HG03159 (cell line): ENCODE data around the gene PHOSPHO1.

Source experiments
- ATAC-seq: cut with Tn5 transposase; IDR thresholded peaks from one replicate; pipeline ENCODE4 v1.9.1; 2021; ENCODE audit warnings: mild to moderate bottlenecking, moderate library complexity; ENCODE audit not compliant: unreplicated experiment

PHOSPHO1 gene

DNA sequence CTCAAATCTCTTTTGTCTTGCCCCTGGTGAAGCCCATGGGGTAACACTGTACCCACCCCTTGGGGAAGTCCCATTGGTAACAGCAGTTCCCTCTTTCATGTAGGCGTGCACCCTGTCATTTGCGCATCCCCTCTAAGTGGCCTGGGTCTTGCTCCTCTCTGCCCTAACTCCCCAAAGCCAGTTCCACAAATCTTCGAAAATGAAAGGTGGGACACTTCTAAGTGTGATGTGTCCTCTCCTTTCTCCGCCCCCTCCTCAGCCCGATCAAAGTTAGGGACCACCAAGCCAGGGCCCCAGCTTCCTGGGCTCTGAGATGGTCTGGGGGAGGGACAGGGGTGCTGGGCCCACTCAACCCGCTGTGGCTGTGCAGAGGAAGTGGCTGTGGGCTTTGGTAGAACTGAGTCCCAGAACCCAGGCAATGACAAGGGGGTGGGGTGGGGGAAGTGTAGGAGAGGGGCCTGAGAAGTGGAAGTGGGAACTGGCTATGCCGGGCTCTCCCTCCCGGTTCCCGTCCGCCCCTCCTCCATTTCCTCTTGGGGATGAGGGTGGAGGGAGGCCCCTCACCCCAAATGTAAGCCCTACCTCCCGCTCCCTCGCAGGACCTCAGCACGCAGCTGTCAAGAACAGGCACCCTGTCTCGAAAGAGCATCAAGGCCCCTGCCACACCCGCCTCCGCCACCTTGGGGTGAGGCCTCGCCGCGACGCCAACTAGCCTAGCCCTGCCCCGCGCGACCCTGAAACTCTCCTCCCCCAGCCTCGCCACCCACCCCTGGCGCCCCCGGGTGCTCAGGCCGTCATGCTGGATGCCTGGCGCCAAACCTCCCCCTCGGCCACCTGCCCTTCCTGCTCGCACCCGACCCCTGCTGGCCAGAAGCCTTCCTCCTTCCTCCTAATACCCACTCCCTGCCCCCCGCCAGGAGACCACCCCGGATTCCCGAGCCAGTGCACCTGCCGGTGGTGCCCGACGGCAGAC is 11.4 kb downstream of the PHOSPHO1 start:
- ATAC-seq: no peak

DNA sequence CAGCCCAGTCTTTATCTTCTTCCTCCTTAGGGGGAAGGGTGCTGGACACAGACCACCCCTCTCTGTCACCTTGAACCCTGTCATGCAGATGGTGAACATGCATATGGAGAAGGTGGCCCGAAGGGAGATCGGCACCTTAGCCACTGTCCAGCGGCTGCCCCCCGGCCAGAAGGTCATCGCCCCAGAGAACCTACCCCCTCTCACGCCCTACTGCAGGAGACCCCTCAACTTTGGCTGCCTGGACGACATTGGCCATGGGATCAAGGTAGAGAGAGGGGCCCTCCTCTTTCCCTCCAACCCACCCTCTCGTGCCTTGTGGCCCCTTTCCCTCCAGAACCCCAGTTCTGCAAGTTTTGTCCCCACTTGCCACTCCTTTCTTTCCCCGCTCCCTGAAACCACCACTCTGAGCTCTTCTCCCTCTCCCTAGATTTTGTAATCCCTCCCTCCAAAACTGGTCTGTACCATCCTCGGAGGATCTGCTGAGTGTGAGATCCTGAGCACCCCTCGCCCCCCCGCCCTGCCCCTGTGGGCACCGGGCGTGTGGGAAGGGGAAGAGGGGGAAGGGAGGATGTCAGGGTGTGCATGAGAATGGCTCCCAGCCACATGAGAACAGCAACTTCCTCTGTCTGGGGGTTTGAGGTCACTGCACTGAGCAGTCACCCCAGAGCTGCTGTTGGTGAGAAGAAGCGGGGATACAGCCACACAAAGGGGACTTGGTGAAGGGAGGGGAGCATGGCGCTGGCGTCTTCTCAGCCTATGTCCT is 12.8 kb downstream of the PHOSPHO1 start:
- no peak for ATAC-seq

DNA sequence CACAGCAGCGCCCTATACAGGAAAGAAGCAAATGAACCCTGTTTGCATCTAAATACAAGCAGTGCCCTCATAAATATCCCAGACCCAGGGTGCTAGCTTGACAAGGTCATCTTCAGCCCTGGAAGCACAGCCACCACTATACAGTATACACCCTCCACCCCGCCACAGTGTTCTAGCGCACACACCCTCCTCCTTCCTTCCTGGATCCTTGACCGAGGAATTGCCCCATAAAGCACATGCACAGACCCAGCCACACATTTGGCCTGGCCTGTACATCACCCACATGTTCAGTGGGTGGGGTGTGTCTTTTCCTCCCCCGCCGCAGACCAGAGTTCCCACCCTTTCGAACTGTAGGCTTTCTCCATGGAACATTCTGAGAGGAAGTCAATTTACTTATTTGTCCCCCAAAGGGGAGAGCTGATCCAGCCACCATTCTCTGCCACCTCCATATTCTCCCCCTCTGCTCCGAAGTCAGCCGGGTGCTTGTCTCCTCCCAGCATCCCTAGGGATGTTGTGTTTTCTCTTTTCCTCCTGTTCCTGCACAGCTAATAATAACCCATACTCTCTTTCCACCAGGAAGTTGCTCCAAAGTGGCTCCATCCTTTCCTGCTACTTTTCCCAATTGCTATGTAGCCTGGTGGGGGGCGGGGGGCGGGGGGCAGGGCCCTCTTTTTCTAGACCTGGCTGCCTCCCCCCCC is 13.5 kb downstream of the PHOSPHO1 start:
- no peak for ATAC-seq

DNA sequence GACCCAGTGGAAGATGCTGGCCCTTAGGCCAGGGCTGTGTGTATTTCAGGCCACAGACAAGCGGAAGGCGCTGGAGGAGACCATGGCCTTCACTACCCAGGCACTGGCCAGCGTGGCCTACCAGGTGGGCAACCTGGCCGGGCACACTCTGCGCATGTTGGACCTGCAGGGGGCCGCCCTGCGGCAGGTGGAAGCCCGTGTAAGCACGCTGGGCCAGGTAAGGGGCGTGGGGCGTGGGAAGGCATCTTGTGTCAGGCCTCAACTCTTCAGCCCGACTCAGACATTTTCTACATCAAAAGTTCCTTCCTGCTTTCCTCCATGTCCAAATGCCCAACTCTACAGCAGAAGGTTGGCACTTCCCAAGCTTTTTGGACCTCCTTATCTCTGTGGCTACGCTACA is 14.1 kb downstream of the PHOSPHO1 start:
- ATAC-seq: no peak

DNA sequence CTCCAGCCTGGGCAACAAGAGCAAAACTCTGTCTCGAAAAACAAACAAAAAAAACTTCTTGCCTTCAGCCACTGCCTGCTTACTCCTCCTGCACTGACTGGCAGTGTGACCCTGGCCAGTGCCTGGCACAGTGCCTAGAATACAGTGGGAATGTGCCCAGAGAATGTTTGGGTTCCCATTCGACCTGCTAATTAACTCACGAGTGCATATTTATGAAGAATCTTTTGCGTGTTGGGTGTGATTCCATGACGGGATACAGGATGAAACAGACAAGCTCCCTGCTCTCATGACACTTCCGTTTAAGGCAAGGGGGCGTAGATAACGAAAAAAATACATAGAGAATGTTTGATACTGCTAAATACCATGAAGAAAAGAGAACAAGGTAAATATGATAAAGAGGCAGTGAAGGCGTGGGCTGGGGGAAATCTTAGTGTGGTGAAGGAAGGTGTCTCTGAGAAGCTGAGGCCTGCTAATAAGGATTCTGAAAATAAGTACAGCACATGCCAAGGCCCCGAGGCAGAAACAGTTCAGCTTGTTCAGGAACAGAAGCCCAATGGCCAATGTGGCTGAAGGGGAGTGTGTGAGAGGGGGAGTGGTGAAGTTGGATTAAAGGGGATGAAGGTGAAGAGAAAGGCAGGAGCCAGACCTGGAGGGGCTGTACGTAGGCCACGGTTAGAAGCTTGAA is 15.8 kb downstream of the PHOSPHO1 start:
- no peak for ATAC-seq

DNA sequence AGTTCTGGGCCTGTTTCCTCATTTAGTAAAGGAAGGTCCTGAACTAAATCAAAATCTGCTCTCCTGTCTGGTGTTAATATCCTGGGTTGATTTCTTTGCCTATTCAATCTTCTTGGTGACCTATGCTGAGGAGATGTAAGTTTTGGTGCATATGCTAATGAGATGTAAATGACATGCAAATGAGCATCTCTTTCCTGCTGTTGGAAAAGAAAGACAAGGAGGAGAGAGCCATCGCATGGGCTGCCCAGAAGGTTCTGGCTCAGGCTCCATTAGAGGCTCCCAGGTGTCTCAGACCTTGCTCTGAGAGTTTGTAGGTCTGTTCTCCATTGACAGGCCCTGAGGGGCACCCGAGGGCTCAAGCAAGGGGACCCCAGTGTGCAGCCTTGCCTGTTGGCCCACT is 16.7 kb downstream of the PHOSPHO1 start:
- no peak for ATAC-seq

DNA sequence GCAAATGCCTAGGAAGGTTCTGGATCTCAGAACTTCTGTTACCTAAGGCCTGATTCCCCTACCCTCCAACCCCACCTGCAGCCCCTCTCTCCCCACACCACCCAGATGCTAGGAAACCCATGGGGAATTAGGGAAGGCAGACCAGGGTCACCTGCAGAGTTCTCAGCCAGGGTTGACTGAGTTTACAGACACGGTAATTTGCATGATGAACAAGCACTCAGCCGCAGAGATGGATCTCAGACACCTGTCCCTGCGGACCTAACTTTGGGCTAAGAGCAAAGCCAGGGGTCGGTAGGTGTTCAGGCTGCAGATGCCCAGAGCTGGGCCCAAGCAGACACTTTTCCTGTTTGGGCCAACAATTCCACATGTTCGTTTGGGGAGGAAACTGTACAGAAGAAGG is 17.2 kb downstream of the PHOSPHO1 start:
- no peak for ATAC-seq

DNA sequence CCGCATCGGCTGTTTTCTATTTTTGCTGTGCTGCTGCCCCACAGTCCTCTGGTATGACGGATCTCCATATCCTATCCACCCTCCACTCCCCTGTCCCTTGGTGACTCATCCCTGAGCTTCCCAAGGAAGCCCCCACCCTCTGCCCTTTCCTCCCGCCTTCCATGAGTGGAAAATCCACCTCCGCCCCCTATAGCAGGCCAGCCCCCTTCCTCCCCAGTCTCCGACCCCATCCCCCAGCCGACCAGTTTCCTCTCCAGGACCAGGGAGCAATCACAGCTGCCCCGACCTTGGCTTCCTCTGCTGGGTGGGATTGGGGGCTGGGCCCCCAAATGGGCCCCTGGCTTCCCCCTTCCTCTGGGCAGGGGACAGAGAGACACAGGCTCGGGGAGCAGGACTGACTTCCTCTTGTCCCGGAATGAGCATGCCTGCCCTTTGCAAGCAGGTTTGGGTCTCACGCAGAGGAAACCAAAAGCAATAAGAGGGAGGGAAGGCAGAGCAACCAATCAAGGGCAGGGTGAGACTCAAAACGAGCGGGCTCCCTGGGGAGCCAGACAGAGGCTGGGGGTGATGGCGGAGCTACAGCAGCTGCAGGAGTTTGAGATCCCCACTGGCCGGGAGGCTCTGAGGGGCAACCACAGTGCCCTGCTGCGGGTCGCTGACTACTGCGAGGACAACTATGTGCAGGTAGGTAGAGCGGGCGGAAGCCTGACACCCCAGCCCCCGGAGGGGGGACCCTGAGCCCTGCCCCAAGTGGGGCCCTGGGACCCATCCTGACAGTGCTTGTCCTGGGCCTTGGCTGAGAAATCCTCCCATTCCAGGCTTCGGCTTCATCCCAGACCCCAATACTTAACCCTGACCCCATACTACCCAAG is 20.2 kb downstream of the PHOSPHO1 start, which contains the start of the genes ABI3 and GNGT2:
Gene ABI3 (plus strand): TSS at position 550 of the 872 bp plus-strand sequence. CDS start 18 bp downstream, at position 568.
Gene GNGT2 (minus strand): TSS at position 417 of the 872 bp plus-strand sequence. CDS start 3,152 bp downstream, outside the sequence.
- peak; percentile 86 for ATAC-seq

DNA sequence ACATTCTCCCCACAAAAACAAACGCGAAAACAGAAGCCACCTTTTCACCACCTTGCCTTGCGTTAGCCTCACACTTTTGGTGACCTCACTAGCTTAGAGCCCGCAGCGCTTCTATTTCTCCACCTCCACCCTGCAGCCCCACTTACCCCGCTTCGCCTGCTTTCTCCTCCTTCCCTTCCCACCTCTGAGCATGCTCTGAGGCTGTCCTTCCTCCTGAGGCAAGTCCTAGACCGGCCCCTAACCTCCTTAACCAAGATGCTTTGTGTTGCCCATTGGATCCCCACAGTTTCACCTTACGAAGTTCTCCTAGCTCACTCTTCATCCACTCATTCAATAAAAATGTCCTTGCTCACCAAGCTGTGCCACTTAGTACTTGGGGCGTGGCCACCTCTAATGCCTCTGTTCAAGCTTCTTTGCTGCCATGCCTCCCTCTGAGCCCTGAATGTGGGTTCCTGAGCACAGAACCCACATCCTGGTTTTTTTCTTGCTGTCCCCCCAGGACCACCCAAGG is 21.5 kb downstream of the PHOSPHO1 start:
- ATAC-seq: no peak

DNA sequence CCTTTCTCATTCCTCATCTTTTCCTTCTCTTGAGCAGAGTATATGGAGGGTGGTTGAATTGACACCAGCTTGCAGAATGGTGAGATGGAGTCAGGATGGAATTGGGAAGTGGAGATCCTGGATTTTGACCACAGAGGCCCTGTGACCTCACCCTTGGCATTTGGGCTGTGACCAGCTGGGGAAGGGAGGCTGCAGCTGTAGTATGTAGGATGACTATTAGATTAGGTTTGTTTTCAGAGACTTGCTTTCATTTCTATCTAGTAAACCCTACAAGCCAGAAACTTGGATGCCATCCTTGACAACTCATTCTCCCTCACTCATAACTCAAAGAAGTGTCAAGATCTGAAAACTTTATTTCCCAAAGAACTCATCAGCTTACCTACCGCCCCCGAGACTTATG is 26.1 kb downstream of the PHOSPHO1 start:
- no peak for ATAC-seq

DNA sequence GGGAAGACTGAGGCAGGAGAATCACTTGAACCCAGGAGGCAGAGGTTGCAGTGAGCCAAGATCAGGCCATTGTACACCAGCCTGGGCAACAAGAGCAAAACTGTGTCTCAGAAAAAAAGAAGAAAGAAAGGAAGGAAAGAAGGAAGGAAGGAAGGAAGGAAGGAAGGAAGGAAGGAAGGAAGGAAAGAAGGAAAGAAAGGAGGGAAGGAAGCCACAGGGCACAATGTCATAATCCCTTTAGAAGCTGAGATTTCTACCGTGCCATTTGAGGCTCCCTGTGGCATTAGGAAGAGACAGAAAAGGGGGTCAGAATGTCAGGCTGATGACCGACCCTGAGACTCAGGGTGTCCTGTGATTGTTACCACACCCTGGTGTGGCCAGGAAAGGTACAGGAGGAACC is 26.8 kb downstream of the PHOSPHO1 start:
- ATAC-seq: no peak

DNA sequence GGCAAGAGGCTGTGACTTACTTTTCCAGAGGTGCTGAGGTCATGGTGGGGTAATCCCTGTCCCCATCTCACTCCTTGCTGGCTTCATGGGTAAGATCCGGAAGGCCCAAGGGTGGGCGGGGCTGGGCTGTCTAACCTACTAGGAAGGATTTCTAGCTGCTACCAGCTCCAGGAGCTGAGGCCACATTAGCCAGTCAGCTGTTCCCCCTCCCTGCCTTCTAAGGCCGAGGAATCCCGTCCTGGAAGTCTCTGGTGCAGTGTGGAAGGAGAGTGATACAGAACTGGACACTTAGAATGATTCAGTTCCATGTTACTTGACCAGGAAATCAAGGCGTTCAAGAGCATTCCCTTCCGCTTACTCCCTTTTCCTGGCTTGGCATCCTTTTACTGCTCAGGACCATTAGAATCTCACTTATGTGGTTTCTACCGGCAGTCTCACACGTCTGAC is 29.1 kb downstream of the PHOSPHO1 start:
- no peak for ATAC-seq

DNA sequence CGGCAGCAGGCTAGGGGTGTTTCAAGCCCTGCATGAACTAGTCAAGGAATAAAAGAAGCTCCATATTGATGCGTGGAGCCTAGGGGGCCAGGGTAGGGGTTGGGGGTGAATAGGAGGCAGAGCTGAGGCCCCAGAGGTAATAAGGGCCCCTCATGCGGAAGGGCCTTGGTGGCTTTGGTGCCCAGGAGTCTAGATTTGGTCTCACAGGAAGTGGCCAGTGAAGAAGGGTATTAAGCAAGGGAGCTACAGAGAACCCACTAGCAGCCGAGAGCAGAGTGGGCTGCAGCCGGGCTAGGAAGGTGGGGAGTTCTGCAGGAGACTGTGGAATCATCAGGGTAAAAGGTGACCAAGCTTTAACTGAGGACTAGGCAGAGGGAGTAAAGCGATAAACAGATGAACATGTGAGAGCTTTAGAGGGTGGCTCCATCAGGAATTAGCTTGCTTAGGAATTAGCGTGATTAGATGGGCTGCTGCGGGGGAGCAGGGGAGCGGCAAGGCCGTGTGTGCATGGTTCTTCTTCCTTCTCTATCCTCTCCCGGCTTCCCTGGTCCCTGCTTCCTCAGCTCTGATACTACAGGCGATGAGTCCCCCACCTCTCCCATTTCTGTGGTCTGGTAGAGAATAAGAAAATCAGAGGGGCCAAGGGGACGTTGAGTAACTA is 30.0 kb downstream of the PHOSPHO1 start:
- no peak for ATAC-seq

DNA sequence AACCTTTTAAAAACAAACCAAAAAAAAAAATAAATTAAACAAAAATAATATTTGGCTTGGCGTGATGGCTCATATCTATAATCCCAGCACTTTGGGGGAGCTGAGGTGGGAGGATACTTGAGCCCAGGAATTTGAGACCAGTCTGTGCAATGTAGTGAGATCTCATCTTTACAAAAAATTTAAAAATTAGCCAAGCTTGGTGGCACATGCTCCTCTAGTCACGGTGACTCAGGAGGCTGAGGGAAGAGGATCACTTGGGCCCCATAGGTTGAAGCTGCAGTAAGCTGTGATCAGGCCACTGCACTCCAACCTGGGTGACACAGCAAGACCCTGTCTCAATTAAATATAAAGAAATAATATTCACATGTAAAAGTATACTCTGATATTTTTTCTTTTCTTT is 32.4 kb downstream of the PHOSPHO1 start:
- no peak for ATAC-seq

DNA sequence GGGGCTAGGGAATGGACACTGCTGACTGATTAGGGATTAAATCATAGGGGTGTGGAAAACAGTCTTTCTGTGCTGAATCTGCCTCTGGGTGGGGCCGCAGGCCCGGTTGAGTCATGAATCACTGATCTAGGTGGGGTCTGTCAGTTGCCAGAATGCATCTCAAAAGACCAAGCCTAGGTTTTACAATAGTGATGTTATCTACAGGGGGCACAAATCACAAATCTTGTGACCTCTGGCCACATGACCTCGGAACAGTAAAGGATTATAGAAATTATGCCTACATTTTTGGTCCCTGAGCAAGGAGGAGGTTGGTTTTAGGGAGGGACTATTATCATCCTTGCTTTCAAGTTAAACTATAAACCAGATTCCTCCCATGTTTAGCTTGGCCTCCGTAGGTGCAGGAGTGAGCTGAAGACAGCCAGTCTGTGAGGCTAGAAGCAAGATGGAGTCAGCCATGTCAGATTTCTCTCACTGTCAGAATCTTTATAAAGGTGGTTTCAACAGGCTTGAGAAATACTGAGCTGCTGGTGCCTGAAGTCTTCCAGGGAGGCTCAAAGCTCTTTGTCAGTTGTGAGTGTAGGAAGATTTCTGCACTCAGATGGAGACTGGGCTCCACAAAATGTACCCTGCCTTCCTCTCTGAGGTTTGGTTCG is 33.1 kb downstream of the PHOSPHO1 start:
- ATAC-seq: no peak

DNA sequence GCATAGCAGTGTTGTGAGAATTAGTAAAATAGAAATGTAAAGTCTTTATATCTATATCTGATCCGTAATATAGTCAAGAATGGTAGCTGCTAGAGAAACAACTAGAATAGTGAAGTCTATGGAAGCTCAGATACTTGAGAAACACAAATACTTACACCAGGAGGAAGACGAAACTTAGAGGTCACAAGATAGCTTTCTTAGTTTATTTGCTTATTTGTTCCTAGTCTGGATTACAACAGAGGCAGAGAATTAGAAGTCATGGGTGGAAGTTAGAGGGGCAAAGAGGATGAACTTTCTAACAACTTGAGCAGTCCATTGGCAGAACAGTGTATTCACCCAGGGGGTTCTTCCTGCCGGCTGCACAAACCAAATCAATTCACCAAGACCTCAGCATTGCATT is 34.1 kb downstream of the PHOSPHO1 start:
- no peak for ATAC-seq

DNA sequence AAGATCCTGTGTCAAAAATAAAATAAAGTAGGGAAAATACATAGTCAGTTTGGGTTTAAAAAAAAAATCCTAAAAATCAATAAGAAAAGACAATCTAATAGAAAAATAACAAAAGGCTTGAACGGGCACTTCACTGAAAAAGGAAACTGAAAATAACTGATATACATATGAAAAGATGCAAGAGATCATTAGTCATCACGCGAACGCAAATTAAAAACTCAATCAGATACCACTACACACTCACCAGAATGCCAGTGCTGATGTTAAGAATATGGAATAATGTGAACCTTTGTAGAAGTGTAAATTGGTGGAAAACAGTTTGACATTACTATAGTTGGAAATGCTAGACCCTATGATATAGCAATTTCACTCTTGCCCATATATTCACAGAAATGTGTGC is 34.8 kb downstream of the PHOSPHO1 start:
- ATAC-seq: no peak

DNA sequence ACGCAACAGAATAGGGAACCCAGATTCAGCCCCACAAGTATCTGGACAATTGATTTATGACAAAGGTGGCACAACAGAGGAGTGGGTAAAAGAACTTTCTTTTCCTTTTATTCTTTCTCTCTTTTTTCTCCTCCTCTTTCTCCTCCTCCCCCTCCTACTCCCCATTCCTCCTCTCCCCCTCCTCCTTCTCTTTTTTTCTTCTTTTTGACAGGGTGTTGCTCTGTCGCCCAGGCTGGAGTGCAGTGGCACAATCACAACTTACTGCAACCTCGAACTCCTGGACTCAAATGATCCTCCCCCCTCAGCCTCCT is 36.3 kb downstream of the PHOSPHO1 start:
- no peak for ATAC-seq
